AG04450 (cell line): ENCODE results near the gene EPB41L4B. TPM values are rescaled to one million over a fixed set of nuclear protein-coding genes. Genes with fewer than 3 reads are reported as not detected.

Experiments used
- CTCF ChIA-PET: fragments of 300-600, 350-600 bp; formaldehyde crosslinking; extraction: SDS; loops from one replicate; lab custom pipeline; 2022; ENCODE audit warnings: antibody characterized with exemption, inconsistent platforms; lab: Charles Lee
- POLR2A ChIA-PET: fragments of 350-600 bp; formaldehyde crosslinking; extraction: SDS; loops from one replicate; lab custom pipeline; 2021; ENCODE audit warnings: antibody characterized with exemption, inconsistent platforms; lab: Yijun Ruan, JAX
- DNase-seq: peaks from one replicate; pipeline ENCODE4 v3.0.0-alpha.2; 2011; ENCODE audit warnings: low read depth, low spot score
- H3K27ac ChIP-seq: one replicate; pipeline ENCODE4 v1.5.1; 2012; ENCODE audit warnings: low read depth, low read length, control low read depth
- H3K27me3 ChIP-seq: one replicate; pipeline ENCODE4 v1.6.0; 2012; ENCODE audit warnings: low read length; ENCODE audit not compliant: control insufficient read depth, insufficient read depth
- H3K4me3 ChIP-seq: 2 replicates; pipeline ENCODE4 v1.5.1; 2011; ENCODE audit warnings: mild to moderate bottlenecking, low read depth, low read length, control low read depth
- H3K9me3 ChIP-seq: 2 replicates; pipeline ENCODE4 v1.5.1; 2012; ENCODE audit warnings: low read length; ENCODE audit not compliant: control insufficient read depth, insufficient read depth
- CTCF ChIP-seq: IDR thresholded peaks from 2 replicates; pipeline ENCODE4 v1.5.1; 2011; ENCODE audit warnings: low read depth, low read length, control low read depth, inconsistent platforms
- polyA plus RNA-seq: library from polyadenylated mRNA; depleted of rRNA; stranded (reverse); fragments of >200 nt; gene quantifications from 2 replicates; pipeline ENCODE4 v1.2.3, GENCODE V29; 2011

The EPB41L4B gene
- polyA plus RNA-seq, 1 experiment = 1.5 TPM

DNA sequence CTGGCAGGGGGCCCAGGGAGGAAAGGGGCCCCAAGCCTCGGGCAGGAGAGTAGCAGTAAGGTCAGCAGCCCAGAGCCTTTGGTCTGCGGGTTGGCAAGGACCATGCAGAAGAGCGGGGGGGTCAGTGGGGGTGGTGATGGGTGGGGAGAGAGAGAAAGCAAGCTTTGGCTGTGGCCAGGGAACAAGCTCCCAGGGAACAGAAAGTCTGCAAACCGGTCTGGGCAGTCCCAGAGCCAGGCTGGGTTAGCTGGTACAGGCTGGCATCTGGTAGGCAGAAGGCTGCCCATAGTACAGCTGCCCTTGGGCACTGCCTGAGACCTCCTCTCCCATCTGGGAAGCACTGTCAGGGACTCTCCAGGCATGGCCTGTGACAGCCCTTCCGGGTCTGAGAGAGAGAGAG is 10.5 kb upstream of the EPB41L4B start:
- TF ChIP-seq CTCF = no peak
- Histone ChIP-seq H3K4me3 (no peak overlapping the region), H3K27ac (no peak overlapping the region), H3K27me3 (peaks cover 1% of the 10 kb centered on the region), H3K9me3 (no peaks in the 10 kb centered on the region)
- ChIA-PET POLR2A (no interaction called here), CTCF (no interaction called here)
- no peak for DNase-seq

- Histone ChIP-seq H3K4me3 (no peak overlapping the region), H3K9me3 (no peaks in the 10 kb centered on the region), H3K27ac (no peak overlapping the region), H3K27me3 (no peaks in the 10 kb centered on the region)
- TF ChIP-seq CTCF = no peak
- CTCF ChIA-PET = interaction anchor here (0.6 kb wide), 1 partner anchor 15 kb away, joined by 5 read pairs; no protein-coding TSS in a partner anchor
- no peak for DNase-seq
- POLR2A ChIA-PET = no interaction called here
These were observed 8.9 kb upstream of the EPB41L4B start for GRCh38 chr9:109329638-109330258.

DNA sequence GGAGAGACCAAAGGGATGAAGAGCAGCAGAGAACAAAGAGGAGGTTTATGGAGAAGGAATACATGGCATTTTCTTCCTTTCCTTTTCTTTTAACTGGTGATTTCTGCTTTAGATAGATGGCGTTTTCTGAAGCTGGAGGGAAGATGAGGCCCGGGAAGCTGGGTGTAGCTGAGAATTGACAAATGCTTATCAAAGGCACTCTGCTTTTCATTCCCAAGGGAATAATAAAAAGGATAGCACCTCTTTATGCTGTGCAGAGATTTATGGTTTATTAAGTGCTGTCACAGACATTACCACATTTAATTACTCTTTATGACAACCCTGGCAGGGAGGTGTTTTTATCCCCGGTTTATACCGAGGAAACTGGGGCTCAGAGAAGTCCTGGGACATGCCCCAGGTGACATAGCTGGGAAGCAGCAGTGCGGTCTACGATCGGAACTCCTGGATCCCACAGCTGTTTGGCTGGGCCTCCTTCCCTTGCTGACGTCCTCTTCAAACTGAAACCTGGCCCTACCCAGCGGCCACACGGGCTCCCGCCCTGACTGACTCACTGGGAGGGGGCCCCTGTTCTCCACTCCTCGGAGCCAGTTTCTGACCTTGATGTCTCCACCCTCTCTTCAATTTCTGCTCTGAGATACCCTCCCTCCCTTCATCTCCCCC is 8.2 kb upstream of the EPB41L4B start:
- no peaks in the 10 kb centered on the region for H3K9me3 ChIP-seq
- ChIA-PET CTCF (interaction anchor here (0.5 to 0.6 kb wide), 2 partner anchors 14 to 25 kb away, joined by 4 to 5 read pairs; no protein-coding TSS in a partner anchor), POLR2A (no interaction called here)
- no peak for TF ChIP-seq CTCF
- DNase-seq = no peak
- H3K4me3 ChIP-seq = no peak overlapping the region
- no peaks in the 10 kb centered on the region for H3K27me3 ChIP-seq
- H3K27ac ChIP-seq = no peak overlapping the region

- Histone ChIP-seq H3K27ac (no peak overlapping the region), H3K9me3 (no peaks in the 10 kb centered on the region), H3K4me3 (no peak overlapping the region), H3K27me3 (peaks cover 10% of the 10 kb centered on the region)
- DNase-seq = no peak
- CTCF ChIA-PET = no interaction called here
- POLR2A ChIA-PET = no interaction called here
- no peak for TF ChIP-seq CTCF
These were observed 4.2 kb upstream of the EPB41L4B start for GRCh38 chr9:109325089-109325488.

- DNase-seq = no peak
- Histone ChIP-seq H3K27me3 (peaks cover 22% of the 10 kb centered on the region), H3K4me3 (no peak overlapping the region), H3K27ac (no peak overlapping the region), H3K9me3 (peaks cover 4% of the 10 kb centered on the region; the same call in 1 of the 2 replicates)
- TF ChIP-seq CTCF = no peak
- ChIA-PET CTCF (interaction anchor here (1.2 kb wide), 1 partner anchor 147 kb away, joined by 3 read pairs; no protein-coding TSS in a partner anchor), POLR2A (interaction anchor here (0.6 kb wide), 1 partner anchor 81 kb away, joined by 3 read pairs; no protein-coding TSS in a partner anchor)
These were observed 2.9 kb upstream of the EPB41L4B start for GRCh38 chr9:109323771-109324170.
